Measurements from ENCODE around the gene CUBN.

DNA sequence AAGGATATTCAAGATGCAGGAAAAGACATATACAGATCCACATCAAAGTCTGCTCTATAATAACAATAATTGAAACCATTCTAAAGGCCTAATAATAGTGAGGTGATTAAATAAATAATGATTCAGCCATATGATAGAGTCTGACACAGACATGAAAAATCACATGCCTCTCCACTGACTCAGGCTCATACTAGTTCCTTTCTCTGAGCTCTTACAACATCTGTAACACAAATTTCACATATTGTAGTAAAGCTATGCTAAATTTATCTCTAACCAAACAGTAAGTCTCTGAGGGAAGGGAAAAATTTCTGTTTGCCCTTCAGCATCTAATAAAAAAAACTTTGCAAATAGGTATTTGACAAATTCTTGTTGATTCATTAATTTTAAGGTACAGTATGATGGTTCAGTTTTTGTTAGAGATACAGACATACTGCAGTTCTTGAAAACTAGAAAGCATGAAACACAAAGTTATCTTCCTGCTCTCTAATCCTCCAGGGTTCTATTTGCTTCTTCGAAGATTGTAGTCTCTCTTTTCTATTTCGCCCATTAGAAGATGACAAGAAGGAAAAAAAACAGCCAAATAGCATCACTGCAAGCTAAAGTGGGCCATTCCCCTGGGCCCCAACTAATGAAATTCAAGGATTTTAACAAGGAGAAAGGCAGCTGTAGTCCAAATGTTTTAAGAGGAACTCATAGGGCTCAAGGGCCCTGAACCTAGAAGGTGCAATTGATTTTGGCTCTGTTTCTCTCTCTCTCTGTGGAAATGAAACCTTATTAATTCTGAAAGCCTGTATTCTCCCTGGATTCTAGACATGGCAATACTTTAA, 53.9 kb downstream of the CUBN start:
- TF ChIP-seq CTCF (IDR thresholded peaks at IDR 0.05 in 2 of 3, conservative IDR thresholded peaks at IDR 0.05 in 1 of 3; ENCODE audit: insufficient read depth in 2 of 3, low read depth in 1 of 3, low read length in 3 of 3) (no peak), NR3C1 (CRISPR knock-in tag; IDR thresholded peaks at IDR 0.05) (no peak), CREM (IDR thresholded peaks at IDR 0.05; ENCODE audit: low read depth) (no peak), POLR2A (conservative IDR thresholded peaks at IDR 0.05) (no peak), RNF2 (IDR thresholded peaks at IDR 0.05) (no peak), EP300 (IDR thresholded peaks at IDR 0.05; ENCODE audit: low read length) (no peak), ARNT (IDR thresholded peaks at IDR 0.05) (no peak)
- TF ChIP-seq, protein P1, sequence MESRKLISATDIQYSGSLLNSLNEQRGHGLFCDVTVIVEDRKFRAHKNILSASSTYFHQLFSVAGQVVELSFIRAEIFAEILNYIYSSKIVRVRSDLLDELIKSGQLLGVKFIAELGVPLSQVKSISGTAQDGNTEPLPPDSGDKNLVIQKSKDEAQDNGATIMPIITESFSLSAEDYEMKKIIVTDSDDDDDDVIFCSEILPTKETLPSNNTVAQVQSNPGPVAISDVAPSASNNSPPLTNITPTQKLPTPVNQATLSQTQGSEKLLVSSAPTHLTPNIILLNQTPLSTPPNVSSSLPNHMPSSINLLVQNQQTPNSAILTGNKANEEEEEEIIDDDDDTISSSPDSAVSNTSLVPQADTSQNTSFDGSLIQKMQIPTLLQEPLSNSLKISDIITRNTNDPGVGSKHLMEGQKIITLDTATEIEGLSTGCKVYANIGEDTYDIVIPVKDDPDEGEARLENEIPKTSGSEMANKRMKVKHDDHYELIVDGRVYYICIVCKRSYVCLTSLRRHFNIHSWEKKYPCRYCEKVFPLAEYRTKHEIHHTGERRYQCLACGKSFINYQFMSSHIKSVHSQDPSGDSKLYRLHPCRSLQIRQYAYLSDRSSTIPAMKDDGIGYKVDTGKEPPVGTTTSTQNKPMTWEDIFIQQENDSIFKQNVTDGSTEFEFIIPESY (CRISPR knock-in tag; IDR thresholded peaks at IDR 0.05): no peak
- TF ChIP-seq, protein P2, sequence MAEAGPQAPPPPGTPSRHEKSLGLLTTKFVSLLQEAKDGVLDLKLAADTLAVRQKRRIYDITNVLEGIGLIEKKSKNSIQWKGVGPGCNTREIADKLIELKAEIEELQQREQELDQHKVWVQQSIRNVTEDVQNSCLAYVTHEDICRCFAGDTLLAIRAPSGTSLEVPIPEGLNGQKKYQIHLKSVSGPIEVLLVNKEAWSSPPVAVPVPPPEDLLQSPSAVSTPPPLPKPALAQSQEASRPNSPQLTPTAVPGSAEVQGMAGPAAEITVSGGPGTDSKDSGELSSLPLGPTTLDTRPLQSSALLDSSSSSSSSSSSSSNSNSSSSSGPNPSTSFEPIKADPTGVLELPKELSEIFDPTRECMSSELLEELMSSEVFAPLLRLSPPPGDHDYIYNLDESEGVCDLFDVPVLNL (CRISPR knock-in tag; IDR thresholded peaks at IDR 0.05; ENCODE audit: low read depth): no peak

Measured in K562 (cell line).